CD14-positive monocyte (primary cell): ENCODE results near the gene TOX3. TPM values are rescaled to one million over a fixed set of nuclear protein-coding genes. Genes with fewer than 3 reads are reported as not detected.

Experiments
- DNase-seq, 3 donors: peaks; one replicate each; pipeline ENCODE4 v3.0.0-alpha.2; 2011 to 2022
- H2AFZ ChIP-seq: 2 replicates; pipeline ENCODE4 v1.6.0; 2012; ENCODE audit warnings: mild to moderate bottlenecking, low read depth, low read length, inconsistent platforms; ENCODE audit not compliant: insufficient read depth, poor library complexity, severe bottlenecking
- H3K27ac ChIP-seq, 2 donors: 1 replicate in 1 of 2; 2 replicates in 1 of 2; pipeline ENCODE4 v1.5.1; 2012 to 2013; ENCODE audit warnings: low read length in 2 of 2, control low read depth in 1 of 2, inconsistent platforms in 1 of 2, low read depth in 1 of 2, mild to moderate bottlenecking in 1 of 2
- H3K27me3 ChIP-seq, 2 donors: one replicate each; pipeline versions ENCODE4 v1.6.0 to v1.6.1; 2011 to 2013; ENCODE audit warnings: low read length in 2 of 2; ENCODE audit not compliant: control insufficient read depth in 2 of 2, insufficient read depth in 2 of 2
- H3K36me3 ChIP-seq, 2 donors: replicated peaks in 1 of 2; 1 replicate in 1 of 2; 2 replicates in 1 of 2; pipeline versions ENCODE4 v1.5.1 to v1.6.1; 2012 to 2013; ENCODE audit warnings: low read length in 2 of 2, control low read depth in 1 of 2, inconsistent platforms in 1 of 2, mild to moderate bottlenecking in 1 of 2; ENCODE audit not compliant: insufficient read depth in 2 of 2, control insufficient read depth in 1 of 2
- H3K4me1 ChIP-seq, 2 donors: 1 replicate in 1 of 2; 2 replicates in 1 of 2; pipeline versions ENCODE4 v1.5.1 to v1.6.1; 2012 to 2013; ENCODE audit warnings: low read length in 2 of 2, control low read depth in 1 of 2, inconsistent platforms in 1 of 2, mild to moderate bottlenecking in 1 of 2, moderate library complexity in 1 of 2; ENCODE audit not compliant: insufficient read depth in 2 of 2, control insufficient read depth in 1 of 2
- H3K4me2 ChIP-seq: replicated peaks from 2 replicates; pipeline ENCODE3; 2012; ENCODE audit warnings: low read length, moderate library complexity, mild to moderate bottlenecking; ENCODE audit not compliant: poor library complexity, severe bottlenecking; ENCODE audit errors: extremely low read depth
- H3K4me3 ChIP-seq, 3 experiments: fragments of 200-600 bp in 1 of 3; sonication (generic) in 1 of 3; replicated peaks in 1 of 3; 1 replicate in 2 of 3; 2 replicates in 1 of 3; pipeline ENCODE4 v1.5.1; 2011 to 2013; ENCODE audit warnings: low read length in 3 of 3, mild to moderate bottlenecking in 3 of 3, control low read depth in 2 of 3, low read depth in 2 of 3, inconsistent platforms in 1 of 3, moderate library complexity in 1 of 3
- H3K79me2 ChIP-seq: 2 replicates; pipeline ENCODE4 v1.6.0; 2012; ENCODE audit warnings: mild to moderate bottlenecking, control low read depth, inconsistent platforms, low read length, moderate library complexity; ENCODE audit not compliant: insufficient read depth
- H3K9ac ChIP-seq: 2 replicates; pipeline ENCODE4 v1.6.0; 2017; ENCODE audit warnings: low read length, mild to moderate bottlenecking; ENCODE audit not compliant: insufficient read depth, poor library complexity, severe bottlenecking
- H3K9me3 ChIP-seq, 2 donors: replicated peaks in 1 of 2; 1 replicate in 1 of 2; 2 replicates in 1 of 2; pipeline versions ENCODE4 v1.5.1 to v1.6.1; 2012 to 2013; ENCODE audit warnings: low read length in 2 of 2, control low read depth in 1 of 2; ENCODE audit not compliant: control insufficient read depth in 1 of 2, insufficient read depth in 1 of 2
- H4K20me1 ChIP-seq: 2 replicates; pipeline ENCODE4 v1.6.0; 2012; ENCODE audit warnings: mild to moderate bottlenecking, low read length, control low read depth, moderate library complexity; ENCODE audit not compliant: insufficient read depth
- H3K27ac Mint-ChIP-seq, 7 donors: one replicate each; pipeline ENCODE4 v1.8.0; 2020; ENCODE audit warnings: mild to moderate bottlenecking in 7 of 7, mixed read lengths in 7 of 7, moderate library complexity in 6 of 7, inconsistent platforms in 2 of 7
- H3K27me3 Mint-ChIP-seq, 3 donors: one replicate each; pipeline ENCODE4 v1.8.0; 2021 to 2022; ENCODE audit warnings: low read depth in 3 of 3, mild to moderate bottlenecking in 3 of 3, mixed read lengths in 3 of 3, moderate library complexity in 3 of 3, inconsistent platforms in 1 of 3
- H3K36me3 Mint-ChIP-seq, 2 donors: one replicate each; pipeline ENCODE4 v1.8.0; 2020; ENCODE audit warnings: mixed read lengths in 2 of 2, inconsistent platforms in 1 of 2, mild to moderate bottlenecking in 1 of 2
- H3K4me1 Mint-ChIP-seq: one replicate; pipeline ENCODE4 v1.8.0; 2020; ENCODE audit warnings: mild to moderate bottlenecking, mixed read lengths
- H3K4me3 Mint-ChIP-seq, 2 donors: one replicate each; pipeline ENCODE4 v1.8.0; 2020; ENCODE audit warnings: mild to moderate bottlenecking in 2 of 2, mixed read lengths in 2 of 2, moderate library complexity in 1 of 2
- H3K9me3 Mint-ChIP-seq, 7 donors: one replicate each; pipeline ENCODE4 v1.8.0; 2020 to 2022; ENCODE audit warnings: mixed read lengths in 7 of 7, mild to moderate bottlenecking in 6 of 7, moderate library complexity in 6 of 7, inconsistent platforms in 2 of 7
- WGBS: methylation state at CpG from one replicate; pipeline ENCODE4 v1.1.5; 2013; ENCODE audit warnings: missing lambda C conversion rate; ENCODE audit not compliant: insufficient coverage; 5-methylcytosine and 5-hydroxymethylcytosine counted together
- intact Hi-C, 2 donors: fragments of 100-400 bp; cut with micrococcal nuclease; formaldehyde crosslinking; loops; one replicate each; pipeline versions ENCODE4 v1.15.0 to v1.15.1; 2023
- polyA plus RNA-seq, 3 donors: library from polyadenylated mRNA; depleted of rRNA in 1 of 3; unstranded in 2 of 3; stranded (reverse) in 1 of 3; fragments of 300-500 nt in 2 of 3; fragments of >200 nt in 1 of 3; fragmentation: Illumina TruSeq in 2 of 3; gene quantifications; 1 replicate in 2 of 3; 2 replicates in 1 of 3; pipeline ENCODE4 v1.2.3, GENCODE V29; 2012 to 2021
- TF ChIP-seq, protein P1 (sequence below): fragments of 200-600 bp; IDR thresholded peaks from one replicate; pipeline ENCODE4 v1.8.0; 2022; ENCODE audit warnings: antibody characterized with exemption, mild to moderate bottlenecking

The TOX3 gene
- polyA plus RNA-seq, 3 donors: not detected

DNA sequence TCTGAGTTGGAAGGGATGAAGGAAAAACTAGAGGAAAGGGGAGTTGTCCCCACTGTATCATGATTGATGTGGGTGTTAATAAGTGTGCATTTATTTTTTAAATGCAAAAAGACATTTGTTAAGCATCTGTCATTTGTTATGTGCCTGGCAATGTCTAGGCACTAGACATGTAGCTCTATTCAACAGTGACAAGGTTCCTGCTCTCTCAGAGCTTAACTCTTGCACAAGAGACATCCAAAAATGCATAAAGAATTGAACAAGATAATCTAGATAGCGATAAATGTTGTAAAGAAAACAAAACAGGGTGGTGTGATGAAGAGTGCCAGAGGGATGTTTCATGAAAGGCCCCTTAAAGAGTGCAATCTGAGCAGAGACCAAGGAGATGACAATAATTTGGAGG lies 148.9 kb downstream of the TOX3 start:
- DNase-seq: no peak
- intact Hi-C loops: no loop called here
- Histone ChIP-seq H3K4me3 (no peak overlapping the region), H3K27me3 (no peaks in the 10 kb centered on the region), H4K20me1 (no peaks in the 10 kb centered on the region), H3K4me1 (no peaks in the 10 kb centered on the region), H3K9ac (no peak overlapping the region), H3K4me2 (no peak overlapping the region), H3K36me3 (no peaks in the 10 kb centered on the region), H3K27ac (no peak overlapping the region), H3K79me2 (no peaks in the 10 kb centered on the region), H2AFZ (no peak overlapping the region), H3K9me3 (no peaks in the 10 kb centered on the region)
- Mint-ChIP-seq H3K36me3 (no peaks in the 10 kb centered on the region), H3K4me1 (no peaks in the 10 kb centered on the region), H3K27me3 (no peaks in the 10 kb centered on the region), H3K4me3 (no peak overlapping the region), H3K9me3 (peaks cover 0 to 6% (median 3%) of the 10 kb centered on the region in 7 donors), H3K27ac (no peak overlapping the region)
- TF ChIP-seq, protein P1, sequence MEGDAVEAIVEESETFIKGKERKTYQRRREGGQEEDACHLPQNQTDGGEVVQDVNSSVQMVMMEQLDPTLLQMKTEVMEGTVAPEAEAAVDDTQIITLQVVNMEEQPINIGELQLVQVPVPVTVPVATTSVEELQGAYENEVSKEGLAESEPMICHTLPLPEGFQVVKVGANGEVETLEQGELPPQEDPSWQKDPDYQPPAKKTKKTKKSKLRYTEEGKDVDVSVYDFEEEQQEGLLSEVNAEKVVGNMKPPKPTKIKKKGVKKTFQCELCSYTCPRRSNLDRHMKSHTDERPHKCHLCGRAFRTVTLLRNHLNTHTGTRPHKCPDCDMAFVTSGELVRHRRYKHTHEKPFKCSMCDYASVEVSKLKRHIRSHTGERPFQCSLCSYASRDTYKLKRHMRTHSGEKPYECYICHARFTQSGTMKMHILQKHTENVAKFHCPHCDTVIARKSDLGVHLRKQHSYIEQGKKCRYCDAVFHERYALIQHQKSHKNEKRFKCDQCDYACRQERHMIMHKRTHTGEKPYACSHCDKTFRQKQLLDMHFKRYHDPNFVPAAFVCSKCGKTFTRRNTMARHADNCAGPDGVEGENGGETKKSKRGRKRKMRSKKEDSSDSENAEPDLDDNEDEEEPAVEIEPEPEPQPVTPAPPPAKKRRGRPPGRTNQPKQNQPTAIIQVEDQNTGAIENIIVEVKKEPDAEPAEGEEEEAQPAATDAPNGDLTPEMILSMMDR: no peak
- 80% methylated on average over 1 of the region's 1 CpG for WGBS

DNA sequence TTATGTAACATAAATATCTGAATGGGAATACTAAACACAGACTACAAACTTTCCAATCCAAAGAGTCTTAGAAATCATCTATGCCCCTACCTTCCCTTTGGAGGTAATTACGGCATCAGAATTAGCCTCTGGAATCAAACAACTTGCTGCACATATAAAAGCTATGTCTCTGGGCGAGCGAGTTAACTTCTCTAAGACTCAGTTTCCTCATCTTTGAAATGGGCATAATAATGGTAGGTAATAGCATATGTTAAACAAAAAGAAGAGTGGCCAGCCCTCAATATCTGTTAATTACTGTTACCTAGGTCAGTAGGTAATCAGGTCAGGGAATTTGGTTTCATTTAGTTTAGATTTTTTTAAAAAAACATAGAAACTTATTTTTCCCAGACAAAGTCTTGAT lies 153.5 kb downstream of the TOX3 start:
- Mint-ChIP-seq H3K36me3 (no peaks in the 10 kb centered on the region), H3K4me1 (no peaks in the 10 kb centered on the region), H3K27me3 (no peaks in the 10 kb centered on the region), H3K9me3 (peaks cover 0 to 4% (median 2%) of the 10 kb centered on the region in 7 donors), H3K27ac (no peak overlapping the region), H3K4me3 (no peak overlapping the region)
- Histone ChIP-seq H3K4me3 (no peak overlapping the region), H3K9ac (no peak overlapping the region), H3K9me3 (no peaks in the 10 kb centered on the region), H3K79me2 (no peaks in the 10 kb centered on the region), H3K27me3 (no peaks in the 10 kb centered on the region), H2AFZ (no peak overlapping the region), H3K4me2 (no peak overlapping the region), H3K36me3 (no peaks in the 10 kb centered on the region), H3K4me1 (no peaks in the 10 kb centered on the region), H4K20me1 (no peaks in the 10 kb centered on the region), H3K27ac (no peak overlapping the region)
- 80% methylated on average over 1 of the region's 3 CpGs for whole genome bisulfite sequencing
- no peak for DNase-seq
- TF ChIP-seq, protein P1: no peak
- intact Hi-C loops: no loop called here
